HG03558 (cell line): ENCODE measurements around the gene PPM1E.
"Not testable (repeated sequence)": the region's sequence is repeated elsewhere in the genome, so short reads cannot be mapped to it uniquely, and the experiment has no call there.

Source experiments
- ATAC-seq: cut with Tn5 transposase; IDR thresholded peaks from one replicate; pipeline ENCODE4 v1.9.1; 2021; ENCODE audit warnings: moderate number of reproducible peaks; ENCODE audit not compliant: unreplicated experiment; ENCODE audit errors: extremely low read depth

The PPM1E gene

DNA sequence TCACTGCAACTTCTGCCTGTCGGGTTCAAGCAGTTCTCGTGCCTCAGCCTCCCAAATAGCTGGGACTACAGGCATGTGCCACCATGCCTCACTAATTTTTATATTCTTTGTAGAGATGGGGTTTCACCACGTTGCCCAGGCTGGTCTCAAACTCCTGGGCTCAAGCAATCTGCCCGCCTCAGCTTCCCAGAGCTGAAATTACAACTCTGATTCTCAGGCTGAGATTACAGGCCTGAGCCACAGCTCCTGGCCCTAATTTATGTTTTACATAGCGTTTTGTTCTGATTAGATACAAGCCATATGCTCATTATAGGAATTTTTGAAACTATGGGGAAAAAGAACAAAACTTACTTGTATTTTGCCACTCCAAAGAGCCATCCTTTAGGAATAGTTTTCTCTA, 22.8 kb downstream of the PPM1E start:
- not testable (repeated sequence) for ATAC-seq

GRCh38 chr17:58779446-58779845, 23.8 kb downstream of the PPM1E start:
- ATAC-seq: no peak

GRCh38 chr17:58783380-58783779, 27.7 kb downstream of the PPM1E start:
- no peak for ATAC-seq

- no peak for ATAC-seq
These were observed 29.4 kb downstream of the PPM1E start for GRCh38 chr17:58785097-58785496.

- ATAC-seq: no peak
These were observed 31.1 kb downstream of the PPM1E start for GRCh38 chr17:58786586-58787295.

DNA sequence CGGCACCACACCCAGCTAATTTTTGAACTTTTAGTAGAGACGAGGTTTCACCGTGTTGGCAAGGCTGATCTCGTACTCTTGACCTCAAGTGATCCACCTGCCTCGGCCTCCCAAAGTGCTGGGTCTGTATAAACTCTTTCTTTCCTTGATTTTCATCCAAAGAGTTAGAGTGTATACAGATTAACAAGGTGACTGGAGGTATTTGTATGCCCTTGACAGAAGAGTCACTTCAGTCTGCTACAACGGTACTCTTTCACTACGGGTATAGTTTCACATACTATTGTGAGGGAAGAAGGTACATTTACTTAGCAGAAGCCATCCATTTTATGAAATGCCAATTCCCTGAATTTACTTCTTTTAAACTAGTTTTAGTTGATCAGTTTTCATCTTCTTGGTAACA, 32.5 kb downstream of the PPM1E start:
- ATAC-seq: no peak

- no peak for ATAC-seq
These were observed 33.5 kb downstream of the PPM1E start for GRCh38 chr17:58789160-58789559.

- ATAC-seq: no peak
These were observed 34.2 kb downstream of the PPM1E start for GRCh38 chr17:58789831-58790230.

DNA sequence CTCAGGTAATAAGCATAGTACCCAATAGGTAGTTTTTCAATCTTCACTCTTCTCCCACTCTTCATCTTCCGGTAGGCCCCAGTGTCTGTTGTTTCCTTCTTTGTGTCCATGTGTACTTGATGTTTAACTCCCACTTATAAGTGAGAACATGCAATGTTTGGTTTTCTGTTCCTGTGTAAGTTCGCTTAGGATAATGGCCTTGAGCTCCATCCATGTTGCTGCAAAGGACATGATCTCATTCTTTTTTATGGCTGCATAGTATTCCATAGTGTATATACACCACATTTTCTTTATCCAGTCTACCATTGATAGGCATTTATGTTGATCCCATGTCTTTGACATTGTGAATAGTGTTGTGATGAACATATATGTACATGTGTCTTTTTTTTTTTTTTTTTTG, 38.9 kb downstream of the PPM1E start:
- ATAC-seq: not testable (repeated sequence)

DNA sequence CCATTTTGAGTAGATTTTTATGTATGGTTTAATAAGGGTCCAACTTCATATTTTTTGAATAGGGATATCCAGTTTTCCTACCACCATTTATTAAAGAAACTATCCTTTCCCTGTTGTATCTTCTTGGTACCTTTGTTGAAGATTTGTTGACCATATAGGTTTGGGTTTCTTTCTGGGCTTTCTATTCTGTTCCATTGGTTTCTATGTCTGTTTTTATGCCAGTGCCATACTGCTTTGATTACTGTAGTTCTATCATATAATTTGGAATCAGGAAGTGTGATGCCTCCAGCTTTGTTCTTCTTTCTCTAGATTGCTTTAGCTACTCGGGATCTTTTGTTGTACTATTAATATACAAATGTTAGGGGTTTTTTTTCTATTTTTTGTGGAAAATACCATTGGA, 46.5 kb downstream of the PPM1E start:
- ATAC-seq: no peak

- ATAC-seq: no peak
These were observed 50.4 kb downstream of the PPM1E start for GRCh38 chr17:58806046-58806445.

DNA sequence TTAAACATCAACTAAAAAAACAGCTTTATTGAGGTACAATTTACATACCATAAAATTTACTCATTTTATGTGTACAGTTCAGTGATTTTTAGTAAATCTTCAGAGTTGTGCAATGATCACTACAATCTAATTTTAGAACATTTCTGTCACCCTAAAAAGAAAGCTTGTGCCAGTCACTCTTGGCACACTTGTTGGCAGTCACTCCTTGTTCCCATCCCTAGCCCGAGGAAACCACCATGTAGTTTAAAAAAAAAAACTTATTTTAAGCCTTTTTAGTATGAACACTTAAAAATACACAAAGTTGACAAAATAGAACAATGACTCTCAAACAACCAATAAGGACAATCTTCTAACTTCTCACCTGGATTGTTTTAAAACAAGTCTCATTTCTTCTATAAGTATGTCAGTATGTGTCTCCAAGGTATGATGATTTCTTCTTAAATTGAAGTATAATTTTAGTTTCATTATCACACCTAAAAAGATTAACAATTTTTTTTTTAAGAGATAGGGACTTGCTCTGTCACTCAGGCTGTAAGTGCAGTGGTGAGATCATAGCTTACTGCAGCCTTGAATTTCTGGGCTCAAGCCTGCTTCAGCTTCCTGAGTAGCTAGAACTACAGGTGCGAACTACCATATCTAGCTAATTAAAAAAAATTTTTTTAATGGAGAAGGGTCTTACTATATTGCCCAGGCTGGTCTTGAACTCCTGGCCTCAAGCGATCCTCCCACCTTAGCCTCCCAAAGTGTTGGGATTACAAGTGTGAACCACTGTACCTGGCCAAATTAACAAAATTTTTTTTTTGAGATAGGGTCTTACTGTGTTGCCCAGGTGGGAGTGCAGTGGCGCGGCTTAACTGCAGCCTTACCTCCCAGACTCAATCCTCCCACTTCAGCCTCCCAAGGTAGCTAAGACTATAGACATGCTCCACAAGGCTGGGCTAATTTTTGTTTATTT, 53.2 kb downstream of the PPM1E start:
- no peak for ATAC-seq

DNA sequence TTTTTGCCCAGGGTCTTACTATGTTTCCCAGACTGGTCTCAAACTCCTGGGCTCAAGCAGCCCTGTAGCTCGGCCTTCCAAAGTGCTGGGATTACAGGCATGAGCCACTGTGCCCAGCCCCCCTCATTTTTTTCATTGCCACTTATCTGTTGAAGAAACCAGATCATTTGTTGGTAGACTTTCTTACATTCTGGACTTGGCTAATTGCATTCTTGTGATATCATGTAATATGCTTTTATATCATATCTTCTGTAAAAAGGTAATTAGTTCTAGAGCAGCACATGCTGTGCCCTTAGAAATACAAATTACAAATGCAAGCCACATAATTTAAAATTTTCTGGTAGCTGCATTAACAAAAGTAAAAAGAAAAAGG, 53.9 kb downstream of the PPM1E start:
- no peak for ATAC-seq

DNA sequence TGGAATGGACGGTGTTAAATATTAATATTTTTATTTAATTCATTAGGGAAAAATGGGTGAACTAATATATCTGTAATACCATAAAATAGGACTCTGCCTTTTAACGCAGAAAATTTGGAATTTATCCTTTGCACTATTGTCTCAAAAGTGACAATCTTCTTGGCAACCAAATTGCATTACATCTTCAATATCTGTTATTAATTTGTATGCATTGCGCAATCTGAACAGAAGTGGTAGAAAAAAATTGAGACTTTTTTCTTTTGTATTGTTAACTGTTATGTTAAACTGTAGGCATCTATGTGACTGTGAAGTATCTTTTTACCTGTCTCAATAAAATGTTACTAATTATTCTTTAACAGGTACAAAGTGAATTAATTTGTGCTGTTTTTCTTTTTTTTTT, 55.6 kb downstream of the PPM1E start:
- no peak for ATAC-seq

GRCh38 chr17:58813712-58814111, 58.1 kb downstream of the PPM1E start:
- no peak for ATAC-seq

DNA sequence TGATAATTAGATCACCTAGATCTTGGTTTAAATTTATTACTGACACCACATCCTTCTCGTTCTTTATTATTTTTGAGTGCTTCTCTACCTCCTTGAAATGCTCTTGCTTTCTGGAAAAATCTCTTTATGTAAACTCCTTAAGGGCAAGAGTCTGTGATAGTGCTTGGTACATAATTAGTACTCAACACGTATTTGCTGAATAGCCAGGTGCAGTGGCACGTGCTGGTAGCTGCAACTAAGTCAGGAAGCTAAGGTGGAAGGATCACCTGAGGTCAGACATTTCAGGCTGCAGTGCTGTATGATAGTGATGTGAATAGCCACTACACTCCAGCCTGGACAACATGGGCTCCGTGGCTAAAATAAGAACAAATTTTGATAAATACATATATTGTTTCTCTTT, 63.0 kb downstream of the PPM1E start:
- no peak for ATAC-seq

- no peak for ATAC-seq
These were observed 66.7 kb downstream of the PPM1E start for GRCh38 chr17:58822148-58823050.

- no peak for ATAC-seq
These were observed 67.4 kb downstream of the PPM1E start for GRCh38 chr17:58823051-58823525.

DNA sequence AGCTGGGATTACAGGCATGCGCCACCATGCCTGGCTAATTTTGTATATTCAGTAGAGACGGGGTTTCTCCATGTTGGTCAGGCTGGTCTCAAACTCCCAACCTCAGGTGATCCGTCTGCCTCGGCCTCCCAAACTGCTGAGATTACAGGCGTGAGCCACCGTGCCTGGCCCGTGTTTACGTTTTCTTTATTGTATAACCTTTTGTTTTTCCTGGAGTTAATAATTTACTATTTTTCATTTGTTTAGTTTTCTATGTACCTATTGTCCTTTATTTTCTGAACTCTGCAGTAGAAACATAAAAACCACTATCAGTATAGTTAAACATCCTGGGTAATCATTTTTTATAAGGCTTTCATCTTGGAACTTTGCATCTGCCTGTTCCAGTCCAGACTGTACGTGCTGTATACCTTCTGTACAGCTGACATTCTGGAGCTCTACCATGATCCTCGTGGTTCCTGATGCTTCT, 73.6 kb downstream of the PPM1E start:
- ATAC-seq: no peak

DNA sequence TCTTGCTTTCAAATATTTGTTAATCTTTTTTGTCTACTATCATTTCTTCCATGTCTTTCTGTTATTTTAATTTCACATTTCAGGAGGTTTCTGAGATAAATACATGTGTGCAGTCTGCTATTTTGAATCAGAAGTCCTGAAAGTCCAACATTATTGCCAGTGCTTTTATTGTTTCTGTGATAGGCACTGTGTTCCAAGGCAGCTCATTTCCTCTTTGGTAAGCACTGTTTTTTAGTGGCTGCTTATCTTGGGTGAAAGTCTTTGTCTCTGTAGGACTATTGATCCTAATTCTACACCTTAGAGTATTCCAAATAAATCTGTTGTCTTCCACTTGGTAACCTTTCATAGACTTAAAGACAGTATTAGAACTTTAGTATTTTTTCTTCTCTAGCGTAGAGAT, 76.1 kb downstream of the PPM1E start:
- ATAC-seq: no peak
